GM11168 (cell line): Measurements from ENCODE around the gene GABBR1.

ENCODE experiments used
- in situ Hi-C: fragments of 300-500 bp; cut with MboI; formaldehyde crosslinking; loops from one replicate; pipeline ENCODE4 v1.12.0; 2022; ENCODE audit warnings: low sequenced_read_pairs; ENCODE audit not compliant: unreplicated experiment

The GABBR1 gene

GRCh38 chr6:29625337-29625930 is 7.5 kb downstream of the GABBR1 start:
- in situ Hi-C loops, result no loop called here

- in situ Hi-C loops, result no loop called here
These were observed 8.4 kb downstream of the GABBR1 start for GRCh38 chr6:29624520-29624961.

GRCh38 chr6:29620630-29621029 is 12.4 kb downstream of the GABBR1 start:
- in situ Hi-C loops, result no loop called here

DNA sequence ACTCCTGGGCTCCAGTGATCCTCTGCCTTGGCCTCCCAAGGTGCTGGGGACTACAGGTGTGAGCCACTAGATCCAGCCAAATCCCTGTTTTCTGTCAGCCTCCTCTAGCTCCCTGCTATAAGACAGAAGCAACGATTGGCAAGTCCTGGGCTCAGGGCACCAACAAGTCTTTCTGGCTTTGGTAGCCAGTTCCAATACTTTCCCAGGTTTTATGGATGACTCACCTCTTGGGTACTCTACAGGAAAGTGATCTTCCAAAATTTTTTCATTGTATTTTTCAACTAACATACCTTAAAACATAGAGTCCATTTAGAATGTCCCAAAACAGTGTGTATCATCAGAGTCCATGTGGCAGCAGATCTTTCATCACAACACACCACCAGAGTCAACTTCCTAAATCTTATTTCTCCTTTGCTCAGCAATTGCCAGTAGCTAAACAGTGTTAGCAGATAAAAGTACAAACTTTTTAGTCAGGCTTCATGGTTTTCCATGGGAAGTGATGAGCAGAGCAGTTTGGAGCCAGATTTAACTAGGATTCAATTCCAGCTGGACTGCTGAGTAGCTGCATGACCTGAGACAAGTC is 13.3 kb downstream of the GABBR1 start:
- in situ Hi-C loops, result no loop called here

DNA sequence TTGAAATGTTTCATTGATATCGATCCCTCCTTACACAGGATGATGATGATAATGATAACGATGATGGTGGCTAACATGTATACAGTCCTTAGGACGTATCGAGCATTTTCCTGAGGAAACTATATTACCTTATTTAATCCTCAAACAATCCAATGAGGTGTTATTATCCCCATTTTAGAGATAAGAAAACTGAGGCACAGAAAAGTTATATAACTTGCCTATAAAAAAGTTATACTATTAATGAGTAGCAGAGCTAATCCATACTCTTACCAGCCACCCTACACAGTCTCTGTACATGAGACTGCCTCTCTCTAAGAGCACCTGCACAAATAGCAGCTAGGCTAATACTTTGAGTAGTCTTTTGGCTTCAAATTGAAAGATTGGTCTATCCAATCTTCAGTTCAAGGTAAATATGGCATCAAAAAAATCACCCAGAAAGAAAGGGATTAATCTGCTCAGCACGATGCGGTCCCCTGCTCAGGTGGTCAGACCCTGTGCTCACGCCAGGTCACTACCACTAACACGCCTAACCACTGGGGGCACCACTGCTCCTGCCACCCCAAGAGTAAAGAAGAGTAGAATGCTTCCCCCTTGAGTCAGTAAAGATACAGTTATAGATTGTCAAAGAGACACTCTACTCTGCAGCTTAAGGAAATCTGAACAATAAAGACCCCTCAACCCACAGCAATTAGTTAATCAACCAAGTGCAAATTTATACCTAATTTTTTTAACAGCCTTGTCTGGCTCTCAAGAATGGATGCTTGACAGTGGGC is 15.0 kb downstream of the GABBR1 start:
- in situ Hi-C loops, result no loop called here

DNA sequence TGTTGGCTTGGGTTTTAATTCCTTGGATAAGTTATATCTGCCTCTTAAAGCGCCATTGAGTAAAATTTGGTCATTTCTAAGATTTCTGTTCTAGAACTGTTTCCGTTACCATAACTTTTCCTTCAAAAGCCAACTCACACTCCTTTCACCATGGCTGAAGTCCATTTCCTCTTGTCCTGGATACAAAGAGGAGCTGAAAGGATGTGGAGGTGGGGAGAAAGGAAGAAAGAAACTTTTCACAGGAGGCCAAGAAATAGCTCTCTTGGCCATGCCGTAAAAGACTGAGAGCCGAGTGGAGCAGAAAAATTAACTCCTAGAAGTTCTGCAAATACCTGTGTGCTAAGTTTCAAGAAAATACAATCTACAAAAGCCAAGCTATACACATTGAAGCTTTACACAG is 21.6 kb downstream of the GABBR1 start:
- in situ Hi-C loops, result no loop called here

GRCh38 chr6:29610540-29610939 is 22.4 kb downstream of the GABBR1 start:
- in situ Hi-C loops, result no loop called here

- in situ Hi-C loops, result no loop called here
These were observed 24.9 kb downstream of the GABBR1 start for GRCh38 chr6:29608131-29608530.

DNA sequence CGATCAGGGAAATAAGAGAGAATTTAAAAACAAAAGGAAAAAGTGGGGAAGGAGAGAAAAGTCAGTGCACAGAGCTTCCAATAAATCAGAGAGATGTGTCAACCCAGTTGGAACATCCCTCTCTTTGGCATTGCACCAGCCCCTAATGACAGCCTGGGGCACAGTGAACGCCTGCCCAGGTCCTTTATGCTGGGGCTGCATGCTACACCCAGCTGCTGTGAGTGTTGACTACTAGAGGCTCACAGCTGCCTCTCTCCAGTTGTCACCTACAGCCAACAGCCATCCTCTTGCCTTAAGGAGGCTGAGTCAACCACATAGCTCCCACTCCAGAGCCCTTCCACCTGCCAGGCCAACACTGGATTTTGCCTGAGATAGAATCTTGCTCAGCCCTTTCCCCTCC is 29.1 kb downstream of the GABBR1 start:
- in situ Hi-C loops, result no loop called here

- in situ Hi-C loops, result no loop called here
These were observed 29.5 kb downstream of the GABBR1 start for GRCh38 chr6:29603456-29603855.

GRCh38 chr6:29602564-29603361 is 30.2 kb downstream of the GABBR1 start:
- in situ Hi-C loops, result no loop called here

DNA sequence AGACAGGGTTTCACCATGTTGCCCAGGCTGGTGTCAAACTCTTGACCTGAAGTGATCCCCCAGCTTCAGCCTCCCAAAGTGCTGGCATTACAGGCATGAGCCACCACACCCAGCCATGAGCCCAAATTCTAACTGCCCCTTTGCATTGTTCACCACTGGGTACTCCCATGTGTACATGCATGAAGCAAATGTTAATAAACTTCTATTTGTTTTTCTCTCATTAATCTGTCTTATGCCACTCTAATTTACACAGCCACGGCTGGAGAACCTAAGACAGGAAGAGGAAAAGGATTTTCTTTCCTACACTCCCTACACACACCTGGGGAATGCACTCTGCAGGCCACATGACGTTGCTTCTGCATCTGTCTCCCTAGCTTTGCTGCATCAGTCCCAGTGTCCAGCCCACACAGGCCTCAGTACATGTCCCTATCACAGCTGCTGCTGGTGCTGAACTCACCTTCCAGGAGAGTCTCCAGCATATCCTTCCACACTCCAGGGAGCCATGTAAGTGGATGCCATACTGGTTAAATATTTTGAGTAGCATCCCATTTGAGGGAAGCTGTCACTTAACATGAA is 34.7 kb downstream of the GABBR1 start:
- in situ Hi-C loops, result no loop called here

DNA sequence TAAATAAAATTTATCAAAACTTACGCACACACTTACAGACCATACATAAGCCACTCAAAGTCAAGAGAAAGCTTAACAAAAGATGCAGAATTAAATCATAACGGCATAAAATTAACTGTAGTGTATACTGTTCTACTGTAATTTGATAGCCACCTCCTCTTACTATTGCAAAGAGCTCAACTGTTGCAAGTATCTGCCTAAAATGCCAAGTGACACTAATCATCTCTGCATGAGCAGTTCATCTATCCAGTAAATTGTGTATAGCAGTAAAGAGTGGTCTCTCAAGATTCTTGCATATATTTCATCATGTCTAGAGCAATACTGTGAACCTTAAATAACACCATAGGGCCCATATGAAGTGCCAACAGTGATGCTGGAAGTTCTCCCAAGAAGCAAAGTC is 35.8 kb downstream of the GABBR1 start:
- in situ Hi-C loops, result no loop called here

GRCh38 chr6:29596381-29596900 is 36.5 kb downstream of the GABBR1 start:
- in situ Hi-C loops, result no loop called here

DNA sequence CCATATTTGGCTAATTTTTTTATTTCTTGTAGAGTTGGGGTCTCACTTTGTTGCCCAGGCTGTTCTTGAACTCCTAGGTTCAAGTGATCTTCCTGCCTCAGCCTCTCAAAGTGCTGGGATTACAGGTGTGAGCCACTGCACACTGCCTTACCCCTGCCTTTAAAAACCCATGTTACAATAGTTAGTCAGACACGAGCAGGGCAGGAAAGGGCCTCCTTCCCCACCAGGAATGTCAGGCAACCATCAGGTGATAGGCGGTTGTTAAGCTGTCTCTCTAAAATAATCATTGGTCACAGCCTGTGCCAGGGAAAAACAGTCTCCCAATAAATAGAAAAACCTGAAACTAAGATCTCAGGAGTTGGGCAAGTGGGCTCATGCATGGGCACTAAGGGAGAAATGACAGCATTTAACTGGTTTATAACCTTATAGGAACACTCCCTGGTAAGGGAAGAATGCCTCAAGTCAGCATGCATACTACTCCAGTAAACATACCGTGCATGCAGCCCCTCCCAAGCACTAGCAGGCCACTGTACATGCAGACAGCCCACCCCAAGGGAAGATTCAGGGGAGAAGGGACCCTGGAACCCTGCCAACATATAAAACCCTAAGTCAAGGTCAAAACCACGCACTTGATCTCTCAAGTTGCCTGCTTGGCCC is 39.7 kb downstream of the GABBR1 start:
- in situ Hi-C loops, result no loop called here

DNA sequence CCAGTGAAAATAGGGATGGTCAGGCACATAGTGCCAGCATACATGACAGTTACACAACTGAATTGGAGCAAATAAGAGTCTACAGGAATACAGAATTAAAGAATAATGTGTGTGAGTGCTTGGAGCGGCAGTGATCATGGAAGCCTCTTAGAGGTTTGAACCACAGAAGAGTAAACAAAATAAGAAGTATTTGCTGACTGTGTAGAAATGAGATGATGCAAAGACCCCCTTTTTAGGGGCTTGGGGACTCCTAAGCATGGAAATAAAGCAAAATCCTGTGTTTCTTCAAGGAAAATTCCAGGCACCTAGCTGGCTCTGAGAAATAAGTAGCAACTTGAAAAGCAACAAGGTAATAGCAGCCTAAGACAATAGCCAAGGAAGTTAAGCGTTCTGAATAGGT is 41.3 kb downstream of the GABBR1 start:
- in situ Hi-C loops, result no loop called here

GRCh38 chr6:29590218-29590808 is 42.7 kb downstream of the GABBR1 start:
- in situ Hi-C loops, result no loop called here

GRCh38 chr6:29589423-29590048 is 43.4 kb downstream of the GABBR1 start:
- in situ Hi-C loops, result no loop called here

DNA sequence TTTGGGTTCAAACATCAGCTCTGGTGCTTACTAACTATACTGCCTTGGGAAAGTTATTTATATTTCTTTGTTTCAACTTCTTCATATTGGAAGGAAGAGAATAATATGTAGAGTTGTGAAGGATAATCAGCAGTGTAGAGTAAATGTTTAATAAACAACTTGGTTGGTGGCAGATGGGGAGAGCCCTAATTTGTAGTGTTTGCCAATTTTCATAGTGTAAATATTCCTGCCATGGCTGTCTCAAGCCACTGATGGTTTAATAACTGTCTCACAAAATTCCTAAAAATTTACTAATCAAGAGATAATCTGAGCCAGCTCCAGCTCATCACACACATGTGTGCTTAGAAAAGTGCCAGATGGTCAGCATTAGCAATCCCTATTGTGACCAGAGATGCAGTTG is 48.2 kb downstream of the GABBR1 start, which contains the start of gene OR2H2:
OR2H2 (plus strand) TSS at position 301 of the 400 bp plus-strand sequence. CDS start 2,824 bp downstream, outside the sequence.
- in situ Hi-C loops, result no loop called here
